Measurements from ENCODE around the gene AP3D1.
A peak's percentile ranks its signal among the peaks of the same experiment; 100 is the strongest.

AP3D1 gene

DNA sequence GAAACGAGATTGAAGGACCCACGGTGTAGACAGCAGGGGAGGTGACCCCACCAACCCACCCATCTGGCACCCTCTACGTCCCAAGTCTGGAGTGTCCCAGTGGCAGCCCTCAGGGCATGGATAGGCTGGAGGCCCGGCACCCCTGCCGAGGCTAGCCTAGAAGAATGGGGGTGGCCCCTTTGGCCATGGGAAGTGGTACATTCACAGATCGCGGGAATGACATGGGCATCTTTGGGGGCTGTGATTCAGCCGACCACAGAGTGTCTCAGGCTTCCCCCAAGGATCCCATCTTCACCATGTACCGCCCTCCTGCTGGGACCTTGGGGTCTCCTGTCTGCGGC is 89.0 kb downstream of the AP3D1 start:
- Histone ChIP-seq H3K27me3 (no peaks in the 10 kb centered on the region), H3K4me1 (ENCODE audit: control insufficient read depth in 1 of 2, insufficient read depth in 1 of 2, low read depth in 1 of 2, low read length in 1 of 2) (peaks cover 34 to 36% of the 10 kb centered on the region in 2 experiments), H3K36me3 (peaks cover 15% of the 10 kb centered on the region), H3K9me3 (no peaks in the 10 kb centered on the region), H3K4me3 (ENCODE audit: low read depth in 1 of 2, low read length in 1 of 2) (peak overlapping the region; percentile 89 to 90), H3K27ac (peak overlapping the region; percentile 99)
- TF ChIP-seq, protein P1, sequence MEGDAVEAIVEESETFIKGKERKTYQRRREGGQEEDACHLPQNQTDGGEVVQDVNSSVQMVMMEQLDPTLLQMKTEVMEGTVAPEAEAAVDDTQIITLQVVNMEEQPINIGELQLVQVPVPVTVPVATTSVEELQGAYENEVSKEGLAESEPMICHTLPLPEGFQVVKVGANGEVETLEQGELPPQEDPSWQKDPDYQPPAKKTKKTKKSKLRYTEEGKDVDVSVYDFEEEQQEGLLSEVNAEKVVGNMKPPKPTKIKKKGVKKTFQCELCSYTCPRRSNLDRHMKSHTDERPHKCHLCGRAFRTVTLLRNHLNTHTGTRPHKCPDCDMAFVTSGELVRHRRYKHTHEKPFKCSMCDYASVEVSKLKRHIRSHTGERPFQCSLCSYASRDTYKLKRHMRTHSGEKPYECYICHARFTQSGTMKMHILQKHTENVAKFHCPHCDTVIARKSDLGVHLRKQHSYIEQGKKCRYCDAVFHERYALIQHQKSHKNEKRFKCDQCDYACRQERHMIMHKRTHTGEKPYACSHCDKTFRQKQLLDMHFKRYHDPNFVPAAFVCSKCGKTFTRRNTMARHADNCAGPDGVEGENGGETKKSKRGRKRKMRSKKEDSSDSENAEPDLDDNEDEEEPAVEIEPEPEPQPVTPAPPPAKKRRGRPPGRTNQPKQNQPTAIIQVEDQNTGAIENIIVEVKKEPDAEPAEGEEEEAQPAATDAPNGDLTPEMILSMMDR (IDR thresholded peaks at IDR 0.05), result no peak

- Histone ChIP-seq H3K9me3 (no peaks in the 10 kb centered on the region), H3K27ac (peak overlapping the region; percentile 99), H3K36me3 (peaks cover 15% of the 10 kb centered on the region), H3K4me3 (ENCODE audit: low read depth in 1 of 2, low read length in 1 of 2) (peak overlapping the region; percentile 89 to 90), H3K27me3 (no peaks in the 10 kb centered on the region), H3K4me1 (ENCODE audit: control insufficient read depth in 1 of 2, insufficient read depth in 1 of 2, low read depth in 1 of 2, low read length in 1 of 2) (peaks cover 40 to 42% of the 10 kb centered on the region in 2 experiments)
- TF ChIP-seq, protein P1 (IDR thresholded peaks at IDR 0.05), result peak; percentile 14
These were observed 89.6 kb downstream of the AP3D1 start for GRCh38 chr19:2061495-2062388.

DNA sequence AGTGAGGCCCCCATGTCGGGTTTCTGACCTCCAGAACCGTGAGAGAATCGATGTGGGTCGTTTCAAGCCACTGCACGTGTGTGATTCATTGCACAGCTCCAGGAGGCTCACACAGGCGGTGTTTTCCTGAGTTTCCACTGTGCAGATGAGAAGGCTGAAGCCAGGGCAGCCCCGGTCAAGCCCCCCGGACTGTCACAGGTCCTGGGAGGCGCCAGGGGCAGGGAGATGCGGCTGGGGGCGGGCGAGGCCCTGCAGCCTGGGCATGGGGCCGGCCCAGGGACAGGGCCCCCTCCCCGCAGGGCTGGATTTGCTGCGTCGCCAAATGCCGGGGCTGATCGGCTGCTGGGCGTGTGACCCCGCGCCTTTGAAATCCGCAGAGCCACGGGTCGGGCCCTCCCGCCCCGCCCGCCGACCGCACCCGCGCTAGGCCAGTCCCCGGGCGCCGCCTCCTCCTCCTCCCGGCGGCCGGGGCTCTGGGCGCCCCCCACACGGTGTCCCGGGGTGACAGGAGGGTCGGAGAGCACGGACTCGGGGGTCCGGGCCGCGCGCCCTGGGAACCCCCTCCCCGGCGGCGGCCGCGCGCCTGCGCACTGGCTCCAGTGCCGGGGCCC is 90.4 kb downstream of the AP3D1 start:
- Histone ChIP-seq H3K27me3 (no peaks in the 10 kb centered on the region), H3K9me3 (no peaks in the 10 kb centered on the region), H3K36me3 (peaks cover 15% of the 10 kb centered on the region), H3K27ac (peak overlapping the region; percentile 99), H3K4me1 (ENCODE audit: control insufficient read depth in 1 of 2, insufficient read depth in 1 of 2, low read depth in 1 of 2, low read length in 1 of 2) (peaks cover 46 to 50% of the 10 kb centered on the region in 2 experiments), H3K4me3 (ENCODE audit: low read depth in 1 of 2, low read length in 1 of 2) (peak overlapping the region; percentile 89 to 90)
- TF ChIP-seq, protein P1 (IDR thresholded peaks at IDR 0.05), result no peak

- H3K4me3 ChIP-seq (ENCODE audit: low read depth in 1 of 2, low read length in 1 of 2), result peak overlapping the region; percentile 89 to 90
- no peaks in the 10 kb centered on the region for H3K27me3 ChIP-seq
- H3K9me3 ChIP-seq, result no peaks in the 10 kb centered on the region
- peak overlapping the region; percentile 99 for H3K27ac ChIP-seq
- peaks cover 54 to 59% of the 10 kb centered on the region in 2 experiments for H3K4me1 ChIP-seq (ENCODE audit: control insufficient read depth in 1 of 2, insufficient read depth in 1 of 2, low read depth in 1 of 2, low read length in 1 of 2)
- H3K36me3 ChIP-seq, result peaks cover 3% of the 10 kb centered on the region
- TF ChIP-seq, protein P1 (IDR thresholded peaks at IDR 0.05), result no peak
These were observed 91.8 kb downstream of the AP3D1 start for GRCh38 chr19:2059422-2060201.

DNA sequence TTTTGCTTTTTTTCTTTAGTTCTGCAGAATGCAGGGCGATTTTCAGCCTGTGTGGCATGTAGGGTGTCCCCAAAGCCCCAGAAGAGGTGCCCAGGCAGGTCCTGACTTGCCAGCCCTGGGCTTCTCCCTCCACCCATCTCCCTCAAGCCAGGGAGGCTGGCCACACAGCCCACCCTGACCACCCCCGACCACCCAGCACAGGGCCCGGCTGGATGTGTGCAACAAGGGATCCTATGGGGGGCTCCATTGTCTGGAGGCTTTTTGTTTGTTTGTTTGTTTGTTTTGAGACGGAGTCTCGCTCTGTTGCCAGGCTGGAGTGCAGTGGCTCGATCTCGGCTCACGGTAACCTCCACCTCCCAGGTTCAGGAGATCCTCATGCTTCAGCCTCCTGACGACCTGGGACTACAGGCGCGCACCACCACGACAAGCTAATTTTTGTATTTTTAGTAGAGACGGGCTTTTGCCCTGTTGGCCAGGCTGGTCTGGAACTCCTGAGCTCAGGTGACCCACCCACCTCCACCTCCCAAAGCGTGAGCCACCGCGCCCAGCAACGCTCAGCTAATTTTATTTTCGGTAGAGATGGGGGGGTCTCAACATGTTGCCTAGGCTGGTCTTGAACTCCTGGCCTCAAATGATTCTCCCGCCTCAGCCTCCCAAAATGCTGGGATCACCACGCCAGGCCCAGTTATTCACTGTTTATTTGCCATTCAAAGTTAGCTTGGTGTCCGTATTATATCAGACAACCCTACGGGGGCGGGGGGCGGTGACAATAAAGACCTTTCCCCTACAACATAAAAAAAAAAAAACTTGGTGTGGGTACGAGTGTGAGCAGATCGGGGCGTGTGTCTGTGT is 92.6 kb downstream of the AP3D1 start:
- no peaks in the 10 kb centered on the region for H3K27me3 ChIP-seq
- no peak overlapping the region for H3K4me3 ChIP-seq (ENCODE audit: low read depth in 1 of 2, low read length in 1 of 2)
- H3K27ac ChIP-seq, result peak overlapping the region; percentile 98
- no peaks in the 10 kb centered on the region for H3K9me3 ChIP-seq
- peaks cover 54 to 59% of the 10 kb centered on the region in 2 experiments for H3K4me1 ChIP-seq (ENCODE audit: control insufficient read depth in 1 of 2, insufficient read depth in 1 of 2, low read depth in 1 of 2, low read length in 1 of 2)
- TF ChIP-seq, protein P1 (IDR thresholded peaks at IDR 0.05), result no peak
- H3K36me3 ChIP-seq, result no peaks in the 10 kb centered on the region
